Common myeloid progenitor, CD34-positive (primary cell): Measurements from ENCODE around the gene AKNA.

ENCODE experiments used
- CTCF ChIA-PET: fragments of 350-600 bp; sonication (Branson Sonifier 250); formaldehyde crosslinking; loops from one replicate; lab custom pipeline; 2021; ENCODE audit warnings: antibody characterized with exemption; lab: Charles Lee
- POLR2A ChIA-PET: fragments of 350-600 bp; sonication (Branson Sonifier 250); formaldehyde crosslinking; loops from one replicate; lab custom pipeline; 2021; ENCODE audit warnings: antibody characterized with exemption; lab: Charles Lee
- DNase-seq, 3 donors: peaks; one replicate each; pipeline versions ENCODE4 v3.0.0 to v3.0.0-alpha.2; 2013
- H3K27ac ChIP-seq, 2 experiments: 1 replicate in 1 of 2; 2 replicates in 1 of 2; pipeline ENCODE4 v1.7.0; 2013; ENCODE audit warnings: inconsistent platforms in 2 of 2, low read length in 2 of 2, mild to moderate bottlenecking in 2 of 2, low read depth in 1 of 2, moderate library complexity in 1 of 2; ENCODE audit not compliant: severe bottlenecking in 2 of 2, insufficient read depth in 1 of 2, poor library complexity in 1 of 2
- H3K27me3 ChIP-seq, 5 experiments: replicated peaks in 2 of 5; 1 replicate in 3 of 5; 2 replicates in 2 of 5; pipeline versions ENCODE4 v1.6.1 to v1.7.0; 2013; ENCODE audit warnings: low read length in 4 of 5, mild to moderate bottlenecking in 2 of 5, moderate library complexity in 2 of 5, inconsistent platforms in 1 of 5; ENCODE audit not compliant: insufficient read depth in 5 of 5, control insufficient read depth in 4 of 5
- H3K36me3 ChIP-seq, 4 experiments: 1 replicate in 2 of 4; 2 replicates in 2 of 4; pipeline versions ENCODE4 v1.6.1 to v1.7.0; 2013; ENCODE audit warnings: low read length in 3 of 4, control low read depth in 1 of 4, mild to moderate bottlenecking in 1 of 4; ENCODE audit not compliant: control insufficient read depth in 4 of 4, insufficient read depth in 4 of 4
- H3K4me1 ChIP-seq, 4 experiments: 1 replicate in 3 of 4; 2 replicates in 1 of 4; pipeline versions ENCODE4 v1.6.1 to v1.7.1; 2013; ENCODE audit warnings: low read length in 3 of 4, mild to moderate bottlenecking in 3 of 4, control low read depth in 1 of 4, inconsistent platforms in 1 of 4, moderate library complexity in 1 of 4; ENCODE audit not compliant: control insufficient read depth in 4 of 4, insufficient read depth in 4 of 4; ENCODE audit errors: control extremely low read depth in 1 of 4
- H3K4me3 ChIP-seq, 7 experiments: 1 replicate in 4 of 7; 2 replicates in 3 of 7; pipeline versions ENCODE4 v1.5.1 to v1.7.0; 2013; ENCODE audit warnings: mild to moderate bottlenecking in 7 of 7, low read length in 6 of 7, moderate library complexity in 6 of 7, inconsistent platforms in 2 of 7, low read depth in 2 of 7, control low read depth in 1 of 7; ENCODE audit not compliant: insufficient read depth in 4 of 7, control insufficient read depth in 1 of 7; ENCODE audit errors: extremely low read depth in 1 of 7
- H3K9me3 ChIP-seq, 5 experiments: 1 replicate in 4 of 5; 2 replicates in 1 of 5; pipeline versions ENCODE4 v1.6.1 to v1.7.1; 2013; ENCODE audit warnings: low read length in 4 of 5, mild to moderate bottlenecking in 2 of 5, inconsistent platforms in 1 of 5, low read depth in 1 of 5, moderate library complexity in 1 of 5; ENCODE audit not compliant: control insufficient read depth in 4 of 5, insufficient read depth in 2 of 5; ENCODE audit errors: control extremely low read depth in 1 of 5
- WGBS: methylation state at CpG from one replicate; pipeline ENCODE4 v1.1.5; 2013; ENCODE audit not compliant: insufficient coverage; 5-methylcytosine and 5-hydroxymethylcytosine counted together

The AKNA gene

GRCh38 chr9:114386886-114387679, 699 bp downstream of the AKNA start:
- POLR2A ChIA-PET, result interaction anchor here (1.4 to 1.9 kb wide), 5 partner anchors 9 to 23 kb away, joined by 3 to 13 read pairs (median 8); no protein-coding TSS in a partner anchor
- H3K27me3 ChIP-seq, result no peaks in the 10 kb centered on the region
- peaks cover 41 to 86% (median 80%) of the 10 kb centered on the region in 4 experiments for H3K4me1 ChIP-seq
- CTCF ChIA-PET, result interaction anchor here (0.7 to 17.9 kb wide), 12 partner anchors 9 to 294 kb away, joined by 3 to 255 read pairs (median 5); no protein-coding TSS in a partner anchor
- under 1% methylated on average over 12 of the region's 18 CpGs for WGBS
- no peaks in the 10 kb centered on the region for H3K9me3 ChIP-seq
- H3K27ac ChIP-seq, result peak overlapping the region; percentile 88 to 89
- H3K36me3 ChIP-seq, result peaks cover 0 to 11% (median 1%) of the 10 kb centered on the region in 4 experiments
- peak overlapping the region; percentile 67 to 95 (median 90) for H3K4me3 ChIP-seq
- DNase-seq, result no peak

- Histone ChIP-seq H3K27me3 (no peaks in the 10 kb centered on the region), H3K27ac (peak overlapping the region; percentile 88 to 89), H3K4me1 (peaks cover 41 to 90% (median 84%) of the 10 kb centered on the region in 4 experiments), H3K36me3 (peaks cover 0 to 14% (median 3%) of the 10 kb centered on the region in 4 experiments), H3K9me3 (no peaks in the 10 kb centered on the region), H3K4me3 (peak overlapping the region; percentile 67 to 95 (median 90))
- DNase-seq, result no peak
- POLR2A ChIA-PET, result interaction anchor here (1.9 to 3.3 kb wide), 2 partner anchors 13 kb away, joined by 8 to 21 read pairs; no protein-coding TSS in a partner anchor
- WGBS, result 4% methylated on average over 7 of the region's 10 CpGs
- CTCF ChIA-PET, result interaction anchor here (0.7 to 17.9 kb wide), 9 partner anchors 9 to 48 kb away, joined by 3 to 255 read pairs (median 10); no protein-coding TSS in a partner anchor
Measured at GRCh38 chr9:114386361-114386885, 1.4 kb downstream of the AKNA start.

- CTCF ChIA-PET, result interaction anchor here (0.6 to 17.9 kb wide), 11 partner anchors 8 to 65 kb away, joined by 3 to 255 read pairs (median 4); no protein-coding TSS in a partner anchor
- peaks cover 41 to 91% (median 85%) of the 10 kb centered on the region in 4 experiments for H3K4me1 ChIP-seq
Measured at GRCh38 chr9:114385397-114386181, 2.2 kb downstream of the AKNA start.

GRCh38 chr9:114384836-114385396, 2.9 kb downstream of the AKNA start:
- Histone ChIP-seq H3K27ac (peak overlapping the region; percentile 77 to 88), H3K9me3 (no peaks in the 10 kb centered on the region), H3K4me3 (peak overlapping the region in 6 of 7 experiments; percentile 27 to 91 (median 76)), H3K27me3 (no peaks in the 10 kb centered on the region), H3K4me1 (peaks cover 41 to 84% (median 79%) of the 10 kb centered on the region in 4 experiments), H3K36me3 (peaks cover 2 to 27% (median 11%) of the 10 kb centered on the region in 4 experiments)
- ChIA-PET CTCF (interaction anchor here (0.7 to 17.9 kb wide), 12 partner anchors 8 to 268 kb away, joined by 3 to 255 read pairs (median 4); no protein-coding TSS in a partner anchor), POLR2A (interaction anchor here (0.6 to 3.3 kb wide), 3 partner anchors 12 to 203 kb away, joined by 3 to 21 read pairs (median 4); partner anchors contain the start of gene ATP6V1G1)
- no peak for DNase-seq
- WGBS, result 68% methylated on average over 7 of the region's 7 CpGs

More at GRCh38 chr9:114385397-114386181, 2.2 kb downstream of the AKNA start:
- peak overlapping the region; percentile 88 to 89 for H3K27ac ChIP-seq
- peaks cover 0 to 21% (median 9%) of the 10 kb centered on the region in 4 experiments for H3K36me3 ChIP-seq
- H3K4me3 ChIP-seq, result peak overlapping the region in 6 of 7 experiments; percentile 88 to 95 (median 90)
- WGBS, result 0% methylated on average over 9 of the region's 11 CpGs
- no peaks in the 10 kb centered on the region for H3K9me3 ChIP-seq
- POLR2A ChIA-PET, result interaction anchor here (0.6 to 3.3 kb wide), 4 partner anchors 13 to 202 kb away, joined by 3 to 21 read pairs (median 4); partner anchors contain the start of gene ATP6V1G1
- no peaks in the 10 kb centered on the region for H3K27me3 ChIP-seq
- DNase-seq, result peak; percentile 91 to 98 (median 97)

- H3K4me1 ChIP-seq, result peaks cover 38 to 80% (median 75%) of the 10 kb centered on the region in 4 experiments
- POLR2A ChIA-PET, result interaction anchor here (3.3 kb wide), 1 partner anchor 11 kb away, joined by 21 read pairs; no protein-coding TSS in a partner anchor
Measured at GRCh38 chr9:114384341-114384740, 3.4 kb downstream of the AKNA start.

More at GRCh38 chr9:114384341-114384740, 3.4 kb downstream of the AKNA start:
- H3K27ac ChIP-seq, result peak overlapping the region; percentile 77 to 88
- no peak for DNase-seq
- H3K36me3 ChIP-seq, result peaks cover 5 to 33% (median 15%) of the 10 kb centered on the region in 4 experiments
- no peaks in the 10 kb centered on the region for H3K27me3 ChIP-seq
- CTCF ChIA-PET, result interaction anchor here (1.1 to 17.9 kb wide), 11 partner anchors 7 to 269 kb away, joined by 3 to 255 read pairs (median 5); no protein-coding TSS in a partner anchor
- no CpG with 5 or more reads among the region's 1 CpG for WGBS
- H3K4me3 ChIP-seq, result peak overlapping the region in 5 of 7 experiments; percentile 11 to 90 (median 62)
- H3K9me3 ChIP-seq, result no peaks in the 10 kb centered on the region
